K562 (cell line): ENCODE data around the gene SENP8. TPM values are rescaled to one million over a fixed set of nuclear protein-coding genes. Genes with fewer than 3 reads are reported as not detected.

Source experiments
- ATAC-seq: fragments of 200-7000 bp; cut with Tn5 transposase; 3 replicates; pipeline ENCODE4 v1.9.1; 2020; ENCODE audit warnings: moderate library complexity
- BruUV-seq: library from RNA; stranded (reverse); fragments of 400-500 nt; replicated peaks from 2 replicates; lab custom pipeline; 2021; lab: Mats Ljungman, UMichigan
- CTCF ChIA-PET: fragments of 300-600 bp; formaldehyde crosslinking; extraction: SDS; loops from one replicate; lab custom pipeline; 2021; ENCODE audit warnings: low intra/inter-chr PET ratio; lab: Yijun Ruan, JAX
- POLR2A ChIA-PET: fragments of 300-600, 350-650 bp; sonication (Branson Sonifier 250); formaldehyde crosslinking; extraction: SDS; loops from one replicate; lab custom pipeline; 2021; ENCODE audit warnings: antibody characterized with exemption, inconsistent platforms; lab: Yijun Ruan, JAX
- DNase-seq, 4 experiments: peaks; one replicate each; pipeline versions ENCODE4 v3.0.0 to v3.0.0-alpha.2; 2011 to 2018; ENCODE audit warnings: low spot score in 3 of 4, mixed read lengths in 3 of 4; ENCODE audit errors: extremely low read depth in 1 of 4
- FAIRE-seq: peaks from 2 replicates; lab custom pipeline; 2011; peaks lifted over from hg19 to GRCh38; lab: Jason Lieb, UNC
- H2AFZ ChIP-seq: 2 replicates; pipeline ENCODE4 v1.6.0; 2011; ENCODE audit warnings: low read depth, low read length, control low read depth, inconsistent platforms
- H3K27ac ChIP-seq: fragments of 200-600 bp; 3 replicates; pipeline ENCODE4 v1.8.0; 2011; ENCODE audit warnings: low read depth, mild to moderate bottlenecking, control low read depth, inconsistent platforms, low read length, moderate library complexity, mixed read lengths; ENCODE audit errors: extremely low read depth
- H3K27me3 ChIP-seq, 2 experiments: fragments of 300-600 bp in 1 of 2; 2 replicates in 1 of 2; 3 replicates in 1 of 2; pipeline versions ENCODE4 v1.6.0 to v1.8.0; 2011; ENCODE audit warnings: inconsistent platforms in 2 of 2, low read length in 2 of 2, mild to moderate bottlenecking in 1 of 2, mixed read lengths in 1 of 2, moderate library complexity in 1 of 2; ENCODE audit not compliant: control insufficient read depth in 2 of 2, insufficient read depth in 2 of 2
- H3K36me3 ChIP-seq: fragments of 300-600 bp; 3 replicates; pipeline ENCODE4 v1.8.0; 2011; ENCODE audit warnings: mild to moderate bottlenecking, low read length, inconsistent platforms; ENCODE audit not compliant: control insufficient read depth, insufficient read depth
- H3K4me1 ChIP-seq, 2 experiments: fragments of 200-600 bp in 1 of 2; replicated peaks in 1 of 2; 2 replicates in 1 of 2; 3 replicates in 1 of 2; pipeline versions ENCODE4 v1.5.1 to v1.8.0; 2011; ENCODE audit warnings: inconsistent platforms in 2 of 2, low read length in 2 of 2, mild to moderate bottlenecking in 1 of 2, mixed read lengths in 1 of 2, moderate library complexity in 1 of 2; ENCODE audit not compliant: control insufficient read depth in 2 of 2, insufficient read depth in 2 of 2
- H3K4me2 ChIP-seq: 2 replicates; pipeline ENCODE4 v1.6.1; 2011; ENCODE audit warnings: low read length, control low read depth, inconsistent platforms, mixed read lengths; ENCODE audit not compliant: insufficient read depth
- H3K4me3 ChIP-seq: fragments of 200-600 bp; sonication (generic), shearing (Covaris generic); 2 replicates; pipeline ENCODE4 v1.5.1; 2016; ENCODE audit warnings: control low read depth, inconsistent platforms
- H3K79me2 ChIP-seq: fragments of 200-600 bp; 3 replicates; pipeline ENCODE4 v1.8.0; 2011; ENCODE audit warnings: low read length, inconsistent platforms; ENCODE audit not compliant: control insufficient read depth, insufficient read depth
- H3K9ac ChIP-seq, 2 experiments: 2 replicates each; pipeline versions ENCODE4 v1.6.0 to v1.6.1; 2011; ENCODE audit warnings: low read depth in 2 of 2, low read length in 2 of 2, control low read depth in 1 of 2, inconsistent platforms in 1 of 2, mild to moderate bottlenecking in 1 of 2, mixed read lengths in 1 of 2; ENCODE audit not compliant: insufficient read depth in 1 of 2
- H3K9me1 ChIP-seq: one replicate; pipeline ENCODE4 v1.6.0; 2011; ENCODE audit warnings: inconsistent platforms, mild to moderate bottlenecking, low read length, moderate library complexity; ENCODE audit not compliant: control insufficient read depth, insufficient read depth
- H3K9me3 ChIP-seq: replicated peaks from 2 replicates; pipeline ENCODE4 v1.5.1; 2011; ENCODE audit warnings: low read depth, low read length, inconsistent platforms; ENCODE audit not compliant: control insufficient read depth, insufficient read depth
- H4K20me1 ChIP-seq: replicated peaks from 2 replicates; pipeline ENCODE4 v1.6.1; 2011; ENCODE audit warnings: low read length, inconsistent platforms, mixed read lengths; ENCODE audit not compliant: control insufficient read depth, insufficient read depth
- ARHGAP35 ChIP-seq: fragments of 450-650 bp; IDR thresholded peaks from 2 replicates; pipeline ENCODE4 v1.6.1; 2018; ENCODE audit not compliant: partially characterized antibody
- CHD2 ChIP-seq: IDR thresholded peaks from 2 replicates; pipeline ENCODE4 v1.6.1; 2011; ENCODE audit warnings: low read depth, low read length
- HNRNPUL1 ChIP-seq: fragments of 200-400 bp; formaldehyde crosslinking; IDR thresholded peaks from 2 replicates; pipeline ENCODE4 v1.6.1; 2017; ENCODE audit warnings: low read length
- NCOA1 ChIP-seq: fragments of 450-650 bp; IDR thresholded peaks from 2 replicates; pipeline ENCODE4 v1.6.1; 2016; ENCODE audit warnings: low read depth
- NCOA4 ChIP-seq: fragments of 450-650 bp; IDR thresholded peaks from 2 replicates; pipeline ENCODE4 v1.6.1; 2018; ENCODE audit warnings: mild to moderate bottlenecking; ENCODE audit not compliant: partially characterized antibody
- NEUROD1 ChIP-seq: fragments of 150-350 bp; IDR thresholded peaks from 2 replicates; pipeline ENCODE4 v1.6.1; 2014; ENCODE audit warnings: borderline replicate concordance, low read length, low read depth; ENCODE audit not compliant: partially characterized antibody
- RBM22 ChIP-seq: fragments of 200-400 bp; formaldehyde crosslinking; IDR thresholded peaks from 2 replicates; pipeline ENCODE4 v1.6.1; 2018; ENCODE audit warnings: low read length, low read depth; ENCODE audit not compliant: poor library complexity, severe bottlenecking
- RBM34 ChIP-seq: fragments of 200-400 bp; formaldehyde crosslinking; IDR thresholded peaks from 2 replicates; pipeline ENCODE4 v1.6.1; 2018; ENCODE audit warnings: low read length, borderline replicate concordance; ENCODE audit not compliant: insufficient read depth
- STAT5A ChIP-seq: IDR thresholded peaks from 2 replicates; pipeline ENCODE4 v1.6.1; 2012; ENCODE audit warnings: low read length, inconsistent platforms, borderline replicate concordance
- XRCC3 ChIP-seq: fragments of 450-650 bp; IDR thresholded peaks from 2 replicates; pipeline ENCODE4 v1.6.1; 2017; ENCODE audit warnings: mild to moderate bottlenecking, moderate library complexity
- ZNF76 ChIP-seq: fragments of 250-450 bp; sonication (Bioruptor Pico); IDR thresholded peaks from 2 replicates; pipeline ENCODE4 v1.4.0; 2020; ENCODE audit warnings: mild to moderate bottlenecking, moderate library complexity, borderline replicate concordance
- ZNF785 ChIP-seq: fragments of 250-450 bp; sonication (Bioruptor Pico); IDR thresholded peaks from 2 replicates; pipeline ENCODE4 v1.4.0; 2020; ENCODE audit warnings: mild to moderate bottlenecking
- WGBS: fragments of 100-300 bp; shearing (Covaris generic); methylation state at CpG from one replicate; pipeline ENCODE4 v1.1.6; 2016; ENCODE audit warnings: low coverage, mixed read lengths; ENCODE audit not compliant: insufficient coverage; ENCODE audit errors: missing lambda C conversion rate; 5-methylcytosine and 5-hydroxymethylcytosine counted together
- in situ Hi-C: fragments of 300-500 bp; cut with MboI; formaldehyde crosslinking; loops from 4 replicates; pipeline ENCODE4 v1.15.0; 2018; ENCODE audit warnings: inconsistent platforms, mixed read lengths
- intact Hi-C: fragments of 100-400 bp; cut with micrococcal nuclease; formaldehyde crosslinking; loops from 2 replicates; pipeline ENCODE4 v1.14.2; 2022
- polyA plus RNA-seq, 8 experiments: library from polyadenylated mRNA; depleted of rRNA in 4 of 8; stranded (reverse) in 5 of 8; unstranded in 3 of 8; fragments of >200 nt; fragmentation: Nextera tagmentation in 2 of 8; fragmentation: Illumina TruSeq in 1 of 8; extraction: Ambion mirVana in 2 of 8; extraction: Trizol in 1 of 8; gene quantifications; 2 replicates each; pipeline versions ENCODE4 v1.2.1 to v1.2.3, GENCODE V29; 2011 to 2014; ENCODE audit warnings: inconsistent platforms in 1 of 8, missing spikeins in 1 of 8
- total RNA-seq, 7 experiments: library from RNA; depleted of rRNA in 6 of 7; stranded (reverse); fragments of >200 nt in 6 of 7; fragmentation: Illumina TruSeq in 2 of 7; extraction: Trizol in 2 of 7; gene quantifications; 2 replicates each; pipeline versions ENCODE4 v1.2.1 to v1.2.3, GENCODE V29; 2011 to 2021; ENCODE audit warnings: low replicate concordance in 1 of 7
- TF ChIP-seq, protein P1 (sequence below): fragments of 250-450 bp; sonication (Bioruptor Pico); IDR thresholded peaks from 2 replicates; pipeline ENCODE4 v1.8.0; 2021; ENCODE audit warnings: mild to moderate bottlenecking, moderate library complexity
- TF ChIP-seq, protein P2 (sequence below): sonication (generic); formaldehyde crosslinking; IDR thresholded peaks from 2 replicates; pipeline ENCODE4 v1.8.0; 2023; ENCODE audit warnings: mild to moderate bottlenecking, missing genetic modification reagents
- TF ChIP-seq, protein P3 (sequence below): fragments of 250-450 bp; sonication (Bioruptor Pico); IDR thresholded peaks from 2 replicates; pipeline ENCODE4 v1.5.0; 2021; ENCODE audit warnings: mild to moderate bottlenecking, borderline replicate concordance

The SENP8 gene
- total and polyA plus RNA-seq, 9 of the 15 experiments (the other 6 are each of a cell fraction or from before 2014, with no cell fraction given) = 1.4 to 5.4 (median 2.4) TPM

DNA sequence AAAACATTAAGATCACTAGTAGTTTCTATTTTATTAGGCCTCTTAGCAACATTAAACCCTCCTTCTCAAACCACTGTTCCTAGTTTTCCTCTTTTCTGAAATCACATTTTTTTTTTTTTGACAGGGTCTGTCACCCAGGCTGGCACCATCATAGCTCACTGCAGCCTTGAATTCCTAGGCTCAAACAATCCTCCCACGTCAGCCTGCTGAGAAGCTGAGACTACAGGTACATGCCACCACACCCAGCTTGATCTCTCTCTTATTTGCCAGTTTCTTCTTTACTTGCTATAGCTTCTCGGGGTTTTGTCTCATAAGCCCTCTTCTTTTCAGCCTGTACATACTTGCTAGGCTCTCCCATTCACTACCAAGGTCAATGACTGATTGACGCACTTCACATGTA lies 28.0 kb downstream of the SENP8 start:
- DNase-seq = no peak
- no peak overlapping the region for H2AFZ ChIP-seq
- in situ Hi-C loops (loop anchor here (5.0 kb wide), 1 partner anchor 404 kb away; no protein-coding TSS in a partner anchor), intact Hi-C loops (no loop called here)
- H3K9me3 ChIP-seq = no peaks in the 10 kb centered on the region
- H3K79me2 ChIP-seq = no peaks in the 10 kb centered on the region
- H3K27ac ChIP-seq = no peak overlapping the region
- no peak overlapping the region for H3K4me3 ChIP-seq
- H3K36me3 ChIP-seq = no peaks in the 10 kb centered on the region
- ATAC-seq = no peak
- FAIRE-seq = no peak
- 2% methylated on average over 3 of the region's 3 CpGs for WGBS
- no TSS peak for BruUV-seq
- H3K9ac ChIP-seq = no peak overlapping the region
- no peak overlapping the region for H3K4me2 ChIP-seq
- peaks cover 0 to 3% of the 10 kb centered on the region in 2 experiments; a peak in 4 of 5 replicates for H3K27me3 ChIP-seq
- H3K9me1 ChIP-seq = no peaks in the 10 kb centered on the region
- ChIA-PET POLR2A (interaction anchor here (1.2 kb wide), 1 partner anchor 11 kb away, joined by 3 read pairs; no protein-coding TSS in a partner anchor), CTCF (no interaction called here)
- no peaks in the 10 kb centered on the region; the same call in 1 of the 2 replicates for H4K20me1 ChIP-seq
- H3K4me1 ChIP-seq = no peaks in the 10 kb centered on the region
- TF ChIP-seq HNRNPUL1 (no peak), ARHGAP35 (no peak), CHD2 (no peak), NCOA1 (no peak), XRCC3 (no peak), ZNF785 (CRISPR knock-in tag) (no peak), NEUROD1 (no peak), ZNF76 (CRISPR knock-in tag) (no peak), RBM22 (no peak), RBM34 (no peak), NCOA4 (no peak), STAT5A (no peak)
- TF ChIP-seq, protein P1, sequence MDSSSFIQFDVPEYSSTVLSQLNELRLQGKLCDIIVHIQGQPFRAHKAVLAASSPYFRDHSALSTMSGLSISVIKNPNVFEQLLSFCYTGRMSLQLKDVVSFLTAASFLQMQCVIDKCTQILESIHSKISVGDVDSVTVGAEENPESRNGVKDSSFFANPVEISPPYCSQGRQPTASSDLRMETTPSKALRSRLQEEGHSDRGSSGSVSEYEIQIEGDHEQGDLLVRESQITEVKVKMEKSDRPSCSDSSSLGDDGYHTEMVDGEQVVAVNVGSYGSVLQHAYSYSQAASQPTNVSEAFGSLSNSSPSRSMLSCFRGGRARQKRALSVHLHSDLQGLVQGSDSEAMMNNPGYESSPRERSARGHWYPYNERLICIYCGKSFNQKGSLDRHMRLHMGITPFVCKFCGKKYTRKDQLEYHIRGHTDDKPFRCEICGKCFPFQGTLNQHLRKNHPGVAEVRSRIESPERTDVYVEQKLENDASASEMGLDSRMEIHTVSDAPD (CRISPR knock-in tag) = no peak
- TF ChIP-seq, protein P2, sequence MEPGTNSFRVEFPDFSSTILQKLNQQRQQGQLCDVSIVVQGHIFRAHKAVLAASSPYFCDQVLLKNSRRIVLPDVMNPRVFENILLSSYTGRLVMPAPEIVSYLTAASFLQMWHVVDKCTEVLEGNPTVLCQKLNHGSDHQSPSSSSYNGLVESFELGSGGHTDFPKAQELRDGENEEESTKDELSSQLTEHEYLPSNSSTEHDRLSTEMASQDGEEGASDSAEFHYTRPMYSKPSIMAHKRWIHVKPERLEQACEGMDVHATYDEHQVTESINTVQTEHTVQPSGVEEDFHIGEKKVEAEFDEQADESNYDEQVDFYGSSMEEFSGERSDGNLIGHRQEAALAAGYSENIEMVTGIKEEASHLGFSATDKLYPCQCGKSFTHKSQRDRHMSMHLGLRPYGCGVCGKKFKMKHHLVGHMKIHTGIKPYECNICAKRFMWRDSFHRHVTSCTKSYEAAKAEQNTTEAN = no peak
- TF ChIP-seq, protein P3, sequence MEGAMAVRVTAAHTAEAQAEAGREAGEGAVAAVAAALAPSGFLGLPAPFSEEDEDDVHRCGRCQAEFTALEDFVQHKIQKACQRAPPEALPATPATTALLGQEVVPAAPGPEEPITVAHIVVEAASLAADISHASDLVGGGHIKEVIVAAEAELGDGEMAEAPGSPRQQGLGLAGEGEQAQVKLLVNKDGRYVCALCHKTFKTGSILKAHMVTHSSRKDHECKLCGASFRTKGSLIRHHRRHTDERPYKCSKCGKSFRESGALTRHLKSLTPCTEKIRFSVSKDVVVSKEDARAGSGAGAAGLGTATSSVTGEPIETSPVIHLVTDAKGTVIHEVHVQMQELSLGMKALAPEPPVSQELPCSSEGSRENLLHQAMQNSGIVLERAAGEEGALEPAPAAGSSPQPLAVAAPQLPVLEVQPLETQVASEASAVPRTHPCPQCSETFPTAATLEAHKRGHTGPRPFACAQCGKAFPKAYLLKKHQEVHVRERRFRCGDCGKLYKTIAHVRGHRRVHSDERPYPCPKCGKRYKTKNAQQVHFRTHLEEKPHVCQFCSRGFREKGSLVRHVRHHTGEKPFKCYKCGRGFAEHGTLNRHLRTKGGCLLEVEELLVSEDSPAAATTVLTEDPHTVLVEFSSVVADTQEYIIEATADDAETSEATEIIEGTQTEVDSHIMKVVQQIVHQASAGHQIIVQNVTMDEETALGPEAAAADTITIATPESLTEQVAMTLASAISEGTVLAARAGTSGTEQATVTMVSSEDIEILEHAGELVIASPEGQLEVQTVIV (CRISPR knock-in tag) = no peak
